Stomach smooth muscle (tissue), 2 donors: ENCODE data around the gene RAB18.
"Not testable (repeated sequence)": the region's sequence is repeated elsewhere in the genome, so short reads cannot be mapped to it uniquely, and the experiment has no call there.

Source experiments
- H3K27ac ChIP-seq: one replicate; pipeline ENCODE4 v1.7.0; 2013; ENCODE audit warnings: mild to moderate bottlenecking, low read length, inconsistent platforms
- H3K27me3 ChIP-seq, 2 donors: one replicate each; pipeline ENCODE4 v1.7.0; 2013; ENCODE audit warnings: low read length in 2 of 2; ENCODE audit not compliant: insufficient read depth in 2 of 2, control insufficient read depth in 1 of 2
- H3K36me3 ChIP-seq, 2 donors: one replicate each; pipeline ENCODE4 v1.7.0; 2013; ENCODE audit warnings: low read length in 2 of 2; ENCODE audit not compliant: control insufficient read depth in 2 of 2, insufficient read depth in 2 of 2
- H3K4me1 ChIP-seq: one replicate; pipeline ENCODE4 v1.7.0; 2013; ENCODE audit warnings: low read length; ENCODE audit not compliant: control insufficient read depth, insufficient read depth
- H3K4me3 ChIP-seq, 2 donors: one replicate each; pipeline ENCODE4 v1.7.0; 2013; ENCODE audit warnings: low read length in 2 of 2
- H3K9ac ChIP-seq, 2 donors: one replicate each; pipeline ENCODE4 v1.7.0; 2013; ENCODE audit warnings: low read length in 2 of 2, mild to moderate bottlenecking in 1 of 2
- H3K9me3 ChIP-seq, 2 donors: one replicate each; pipeline ENCODE4 v1.7.0; 2013; ENCODE audit warnings: low read length in 2 of 2; ENCODE audit not compliant: control insufficient read depth in 2 of 2
- donor health status: healthy.
- donor health status: Pancreatic carcinoma.

Gene RAB18

GRCh38 chr10:27504808-27505460 is 830 bp downstream of the RAB18 start:
- peak overlapping the region; percentile 88 to 90 for H3K4me3 ChIP-seq
- peak overlapping the region; percentile 93 to 96 for H3K9ac ChIP-seq
- H3K27ac ChIP-seq = peak overlapping the region; percentile 87
- H3K27me3 ChIP-seq = no peaks in the 10 kb centered on the region
- H3K9me3 ChIP-seq = no peaks in the 10 kb centered on the region
- peaks cover 11% of the 10 kb centered on the region for H3K4me1 ChIP-seq
- no peaks in the 10 kb centered on the region for H3K36me3 ChIP-seq

- peak overlapping the region in 1 of 2 donors; percentile 96 for H3K9ac ChIP-seq
- not testable (repeated sequence) for H3K27me3 ChIP-seq, H3K9me3 ChIP-seq, H3K36me3 ChIP-seq, H3K27ac ChIP-seq
- H3K4me3 ChIP-seq = peak overlapping the region; percentile 54 to 90
- peaks cover 11% of the 10 kb centered on the region for H3K4me1 ChIP-seq
Observed at GRCh38 chr10:27505537-27505936, 1.4 kb downstream of the RAB18 start.

- Histone ChIP-seq H3K4me1 (peaks cover 11% of the 10 kb centered on the region), H3K27ac (no peak overlapping the region), H3K9me3 (no peaks in the 10 kb centered on the region), H3K9ac (no peak overlapping the region), H3K4me3 (peak overlapping the region; percentile 54 to 90), H3K27me3 (no peaks in the 10 kb centered on the region), H3K36me3 (peaks cover 0 to 9% of the 10 kb centered on the region in 2 donors)
Observed at GRCh38 chr10:27506280-27506679, 2.2 kb downstream of the RAB18 start.

- Histone ChIP-seq H3K4me1 (no peaks in the 10 kb centered on the region), H3K27ac (no peak overlapping the region), H3K9ac (no peak overlapping the region), H3K27me3 (no peaks in the 10 kb centered on the region), H3K9me3 (no peaks in the 10 kb centered on the region), H3K4me3 (no peak overlapping the region), H3K36me3 (peaks cover 0 to 15% of the 10 kb centered on the region in 2 donors)
Observed at GRCh38 chr10:27512548-27512947, 8.4 kb downstream of the RAB18 start.

GRCh38 chr10:27513451-27514191 is 9.5 kb downstream of the RAB18 start:
- no peaks in the 10 kb centered on the region for H3K9me3 ChIP-seq
- H3K4me3 ChIP-seq = no peak overlapping the region
- no peaks in the 10 kb centered on the region for H3K27me3 ChIP-seq
- no peak overlapping the region for H3K27ac ChIP-seq
- no peaks in the 10 kb centered on the region for H3K4me1 ChIP-seq
- H3K9ac ChIP-seq = no peak overlapping the region
- peaks cover 0 to 15% of the 10 kb centered on the region in 2 donors for H3K36me3 ChIP-seq

GRCh38 chr10:27514243-27514642 is 10.1 kb downstream of the RAB18 start:
- Histone ChIP-seq H3K4me3 (no peak overlapping the region), H3K27me3 (no peaks in the 10 kb centered on the region), H3K4me1 (no peaks in the 10 kb centered on the region), H3K9me3 (no peaks in the 10 kb centered on the region), H3K27ac (no peak overlapping the region), H3K36me3 (peaks cover 0 to 15% of the 10 kb centered on the region in 2 donors), H3K9ac (no peak overlapping the region)

- peaks cover 0 to 4% of the 10 kb centered on the region in 2 donors for H3K36me3 ChIP-seq
- H3K9ac ChIP-seq = no peak overlapping the region
- no peak overlapping the region for H3K4me3 ChIP-seq
- H3K4me1 ChIP-seq = no peaks in the 10 kb centered on the region
- no peak overlapping the region for H3K27ac ChIP-seq
- H3K9me3 ChIP-seq = no peaks in the 10 kb centered on the region
- no peaks in the 10 kb centered on the region for H3K27me3 ChIP-seq
Observed at GRCh38 chr10:27518261-27518660, 14.2 kb downstream of the RAB18 start.

- H3K9ac ChIP-seq = no peak overlapping the region
- no peaks in the 10 kb centered on the region for H3K36me3 ChIP-seq
- H3K4me1 ChIP-seq = peaks cover 2% of the 10 kb centered on the region
- no peak overlapping the region for H3K4me3 ChIP-seq
- no peak overlapping the region for H3K27ac ChIP-seq
- no peaks in the 10 kb centered on the region for H3K9me3 ChIP-seq
- no peaks in the 10 kb centered on the region for H3K27me3 ChIP-seq
Observed at GRCh38 chr10:27525819-27526218, 21.7 kb downstream of the RAB18 start.

- Histone ChIP-seq H3K4me3 (no peak overlapping the region), H3K27me3 (no peaks in the 10 kb centered on the region), H3K9ac (no peak overlapping the region), H3K9me3 (no peaks in the 10 kb centered on the region), H3K27ac (no peak overlapping the region), H3K4me1 (peaks cover 2% of the 10 kb centered on the region), H3K36me3 (no peaks in the 10 kb centered on the region)
Observed at GRCh38 chr10:27526242-27526641, 22.1 kb downstream of the RAB18 start.

GRCh38 chr10:27527666-27528295 is 23.7 kb downstream of the RAB18 start:
- Histone ChIP-seq H3K27ac (no peak overlapping the region), H3K36me3 (no peaks in the 10 kb centered on the region), H3K27me3 (no peaks in the 10 kb centered on the region), H3K4me3 (no peak overlapping the region), H3K4me1 (peaks cover 2% of the 10 kb centered on the region), H3K9me3 (no peaks in the 10 kb centered on the region), H3K9ac (no peak overlapping the region)
